MCF 10A (cell line): Measurements from ENCODE around the gene HSPA12B. TPM values are rescaled to one million over a fixed set of nuclear protein-coding genes. Genes with fewer than 3 reads are reported as not detected.
A peak's percentile ranks its signal among the peaks of the same experiment; 100 is the strongest.

ENCODE experiments used
- BruUV-seq: library from RNA; stranded (reverse); fragments of 400-500 nt; replicated peaks from 2 replicates; lab custom pipeline; 2021; lab: Mats Ljungman, UMichigan
- CTCF ChIA-PET: fragments of 300-600 bp; sonication (Branson Sonifier 250); formaldehyde crosslinking; extraction: SDS; loops from one replicate; lab custom pipeline; 2021; ENCODE audit warnings: antibody characterized with exemption, inconsistent platforms; lab: Yijun Ruan, JAX
- POLR2A ChIA-PET: fragments of 300-600, 350-650 bp; sonication (Branson Sonifier 250); formaldehyde crosslinking; extraction: SDS; loops from one replicate; lab custom pipeline; 2020; ENCODE audit warnings: antibody characterized with exemption, inconsistent platforms; lab: Yijun Ruan, JAX
- DNase-seq: peaks from one replicate; pipeline ENCODE4 v3.0.0-alpha.2; 2018; ENCODE audit not compliant: unreplicated experiment
- H3K27ac Mint-ChIP-seq: one replicate; pipeline ENCODE4 v1.8.0; 2022; ENCODE audit warnings: mild to moderate bottlenecking, low read depth, mixed read lengths; ENCODE audit not compliant: unreplicated experiment
- H3K27me3 Mint-ChIP-seq: one replicate; pipeline ENCODE4 v1.8.0; 2022; ENCODE audit warnings: mixed read lengths; ENCODE audit not compliant: insufficient read depth, unreplicated experiment
- H3K36me3 Mint-ChIP-seq: one replicate; pipeline ENCODE4 v1.8.0; 2022; ENCODE audit warnings: mild to moderate bottlenecking, moderate library complexity, mixed read lengths; ENCODE audit not compliant: insufficient read depth, unreplicated experiment
- H3K4me1 Mint-ChIP-seq: one replicate; pipeline ENCODE4 v1.8.0; 2022; ENCODE audit warnings: mixed read lengths; ENCODE audit not compliant: insufficient read depth, unreplicated experiment
- H3K4me3 Mint-ChIP-seq: one replicate; pipeline ENCODE4 v1.8.0; 2022; ENCODE audit warnings: mild to moderate bottlenecking, moderate library complexity, mixed read lengths; ENCODE audit not compliant: unreplicated experiment
- H3K9me3 Mint-ChIP-seq: one replicate; pipeline ENCODE4 v1.8.0; 2022; ENCODE audit warnings: mixed read lengths; ENCODE audit not compliant: unreplicated experiment
- intact Hi-C: fragments of 100-400 bp; cut with micrococcal nuclease; formaldehyde crosslinking; loops from 2 replicates; pipeline ENCODE4 v1.14.1; 2022
- total RNA-seq: library from RNA; stranded (reverse); gene quantifications from 2 replicates; pipeline ENCODE4 v1.2.3, GENCODE V29; 2022
- TF ChIP-seq, protein P1 (sequence below): fragments of 200-600 bp; IDR thresholded peaks from one replicate; pipeline ENCODE4 v1.8.0; 2022; ENCODE audit warnings: antibody characterized with exemption, mild to moderate bottlenecking; ENCODE audit not compliant: unreplicated experiment

Gene HSPA12B
- total RNA-seq, 1 experiment from 2014 or later = not detected

DNA sequence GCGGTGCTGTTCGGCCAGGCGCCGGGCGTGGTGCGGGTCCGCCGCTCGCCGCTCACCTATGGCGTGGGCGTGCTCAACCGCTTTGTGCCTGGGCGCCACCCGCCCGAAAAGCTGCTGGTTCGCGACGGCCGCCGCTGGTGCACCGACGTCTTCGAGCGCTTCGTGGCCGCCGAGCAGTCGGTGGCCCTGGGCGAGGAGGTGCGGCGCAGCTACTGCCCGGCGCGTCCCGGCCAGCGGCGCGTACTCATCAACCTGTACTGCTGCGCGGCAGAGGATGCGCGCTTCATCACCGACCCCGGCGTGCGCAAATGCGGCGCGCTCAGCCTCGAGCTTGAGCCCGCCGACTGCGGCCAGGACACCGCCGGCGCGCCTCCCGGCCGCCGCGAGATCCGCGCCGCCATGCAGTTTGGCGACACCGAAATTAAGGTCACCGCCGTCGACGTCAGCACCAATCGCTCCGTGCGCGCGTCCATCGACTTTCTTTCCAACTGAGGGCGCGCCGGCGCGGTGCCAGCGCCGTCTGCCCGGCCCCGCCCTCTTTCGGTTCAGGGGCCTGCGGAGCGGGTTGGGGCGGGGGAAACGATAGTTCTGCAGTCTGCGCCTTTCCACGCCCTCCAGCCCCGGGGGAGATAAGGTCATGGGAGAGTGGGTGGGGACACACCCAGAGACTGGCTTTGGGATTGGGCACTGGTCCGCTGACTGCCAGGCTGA is 19.3 kb downstream of the HSPA12B start:
- no peak overlapping the region for H3K4me3 Mint-ChIP-seq
- ChIA-PET CTCF (interaction anchor here (0.6 to 5.7 kb wide), 16 partner anchors 9 to 115 kb away, joined by 3 to 65 read pairs (median 6); partner anchors contain the start of genes ADISSP and SPEF1), POLR2A (interaction anchor here (1.0 to 1.1 kb wide), 2 partner anchors 14 to 17 kb away, joined by 3 read pairs; no protein-coding TSS in a partner anchor)

DNA sequence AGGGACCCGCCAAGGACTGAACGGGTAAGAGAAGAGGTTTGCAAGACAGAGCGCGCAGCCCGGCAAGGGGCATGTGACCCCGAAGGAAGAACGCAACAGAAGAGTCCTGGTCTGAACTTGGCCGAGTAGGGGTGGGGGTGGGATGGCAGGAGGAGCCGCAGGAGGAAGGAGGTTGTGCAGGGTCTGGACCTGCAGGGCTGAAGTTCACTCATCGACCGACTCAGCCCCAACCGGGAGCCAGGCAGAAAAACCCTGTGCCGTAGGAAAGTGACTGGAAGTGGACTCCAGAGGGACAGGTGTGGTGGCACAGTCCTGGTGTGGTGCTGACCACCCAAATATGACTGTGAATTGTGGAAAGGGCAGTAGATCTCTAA is 19.9 kb downstream of the HSPA12B start:
- no peak for DNase-seq
- TF ChIP-seq, protein P1, sequence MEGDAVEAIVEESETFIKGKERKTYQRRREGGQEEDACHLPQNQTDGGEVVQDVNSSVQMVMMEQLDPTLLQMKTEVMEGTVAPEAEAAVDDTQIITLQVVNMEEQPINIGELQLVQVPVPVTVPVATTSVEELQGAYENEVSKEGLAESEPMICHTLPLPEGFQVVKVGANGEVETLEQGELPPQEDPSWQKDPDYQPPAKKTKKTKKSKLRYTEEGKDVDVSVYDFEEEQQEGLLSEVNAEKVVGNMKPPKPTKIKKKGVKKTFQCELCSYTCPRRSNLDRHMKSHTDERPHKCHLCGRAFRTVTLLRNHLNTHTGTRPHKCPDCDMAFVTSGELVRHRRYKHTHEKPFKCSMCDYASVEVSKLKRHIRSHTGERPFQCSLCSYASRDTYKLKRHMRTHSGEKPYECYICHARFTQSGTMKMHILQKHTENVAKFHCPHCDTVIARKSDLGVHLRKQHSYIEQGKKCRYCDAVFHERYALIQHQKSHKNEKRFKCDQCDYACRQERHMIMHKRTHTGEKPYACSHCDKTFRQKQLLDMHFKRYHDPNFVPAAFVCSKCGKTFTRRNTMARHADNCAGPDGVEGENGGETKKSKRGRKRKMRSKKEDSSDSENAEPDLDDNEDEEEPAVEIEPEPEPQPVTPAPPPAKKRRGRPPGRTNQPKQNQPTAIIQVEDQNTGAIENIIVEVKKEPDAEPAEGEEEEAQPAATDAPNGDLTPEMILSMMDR = no peak
- no peak overlapping the region for H3K27ac Mint-ChIP-seq
- CTCF ChIA-PET = interaction anchor here (0.5 to 5.7 kb wide), 16 partner anchors 8 to 273 kb away, joined by 3 to 65 read pairs (median 3); partner anchors contain the start of genes ADISSP, CENPB and HSPA12B
- POLR2A ChIA-PET = interaction anchor here (1.0 to 1.8 kb wide), 4 partner anchors 9 to 33 kb away, joined by 3 to 9 read pairs (median 6); partner anchors contain the start of genes ADISSP and CENPB
- no peaks in the 10 kb centered on the region for H3K9me3 Mint-ChIP-seq
- intact Hi-C loops = no loop called here
- no peak overlapping the region for H3K4me3 Mint-ChIP-seq
- no TSS peak for BruUV-seq
- peaks cover 8% of the 10 kb centered on the region for H3K36me3 Mint-ChIP-seq
- no peaks in the 10 kb centered on the region for H3K27me3 Mint-ChIP-seq
- H3K4me1 Mint-ChIP-seq = no peaks in the 10 kb centered on the region

More for the DNA sequence above, 19.3 kb downstream of the HSPA12B start:
- H3K27me3 Mint-ChIP-seq = no peaks in the 10 kb centered on the region
- no peaks in the 10 kb centered on the region for H3K4me1 Mint-ChIP-seq
- peaks cover 7% of the 10 kb centered on the region for H3K36me3 Mint-ChIP-seq
- DNase-seq = no peak
- TF ChIP-seq, protein P1 = no peak
- intact Hi-C loops = no loop called here
- no peak overlapping the region for H3K27ac Mint-ChIP-seq
- BruUV-seq = no TSS peak
- no peaks in the 10 kb centered on the region for H3K9me3 Mint-ChIP-seq

DNA sequence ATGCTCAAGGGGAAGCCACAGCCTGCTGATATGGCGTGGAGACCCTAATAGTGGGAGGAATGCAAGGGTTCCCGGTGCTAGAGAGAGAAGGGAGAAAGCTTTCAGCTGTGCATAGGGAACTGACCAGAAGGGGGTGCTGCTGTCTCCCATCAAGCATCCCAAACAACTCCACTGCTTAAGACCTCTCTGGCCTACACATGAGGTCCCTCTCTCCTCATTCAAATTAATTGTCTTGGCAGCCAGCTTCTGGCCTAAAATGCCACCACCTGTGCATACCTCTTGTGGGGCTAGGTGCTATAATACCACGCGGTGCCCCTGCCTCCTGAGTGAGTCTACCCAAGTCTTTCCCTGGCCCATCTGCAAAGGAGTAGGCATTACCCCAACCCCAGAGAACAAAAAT is 20.6 kb downstream of the HSPA12B start:
- H3K4me3 Mint-ChIP-seq = no peak overlapping the region
- ChIA-PET POLR2A (interaction anchor here (1.0 to 1.8 kb wide), 4 partner anchors 9 to 33 kb away, joined by 3 to 9 read pairs (median 6); partner anchors contain the start of genes ADISSP and CENPB), CTCF (interaction anchor here (0.5 to 5.7 kb wide), 19 partner anchors 9 to 490 kb away, joined by 3 to 65 read pairs (median 3); partner anchors contain the start of genes ADISSP, CENPB and HSPA12B)
- H3K27ac Mint-ChIP-seq = no peak overlapping the region
- DNase-seq = peak; percentile 72
- no TSS peak for BruUV-seq
- no peaks in the 10 kb centered on the region for H3K27me3 Mint-ChIP-seq
- H3K4me1 Mint-ChIP-seq = no peaks in the 10 kb centered on the region
- intact Hi-C loops = loop anchor here (1.0 kb wide), 1 partner anchor 67 kb away; the partner anchor contains the start of gene AP5S1
- H3K9me3 Mint-ChIP-seq = no peaks in the 10 kb centered on the region
- TF ChIP-seq, protein P1 = peak; percentile 78
- H3K36me3 Mint-ChIP-seq = peaks cover 15% of the 10 kb centered on the region
